PC-3 (cell line): ENCODE data around the gene LNP1. TPM values are rescaled to one million over a fixed set of nuclear protein-coding genes. Genes with fewer than 3 reads are reported as not detected.

Source experiments
- ATAC-seq: fragments of 200-7000 bp; cut with Tn5 transposase; 2 replicates; pipeline ENCODE4 v1.9.1; 2020; ENCODE audit warnings: mild to moderate bottlenecking, moderate library complexity
- BruUV-seq: library from RNA; stranded (reverse); fragments of 400-500 nt; replicated peaks from 2 replicates; lab custom pipeline; 2021; lab: Mats Ljungman, UMichigan
- CTCF ChIA-PET: fragments of 300-600 bp; sonication (Branson Sonifier 250); formaldehyde crosslinking; loops from one replicate; lab custom pipeline; 2022; ENCODE audit warnings: antibody characterized with exemption; lab: Charles Lee
- POLR2A ChIA-PET: fragments of 300-600 bp; sonication (Branson Sonifier 250); formaldehyde crosslinking; loops from one replicate; lab custom pipeline; 2022; ENCODE audit warnings: antibody characterized with exemption; ENCODE audit not compliant: unreplicated experiment; lab: Charles Lee
- DNase-seq: peaks from one replicate; pipeline ENCODE4 v3.0.0-alpha.2; 2015
- H2AFZ ChIP-seq: fragments of 300-600 bp; sonication (generic); 2 replicates; pipeline ENCODE4 v1.6.0; 2016; ENCODE audit warnings: antibody characterized with exemption, low read length
- H3F3A ChIP-seq: fragments of 300-600 bp; sonication (generic); one replicate; pipeline ENCODE4 v1.6.0; 2017; ENCODE audit warnings: antibody characterized with exemption, low read length, control low read depth, mild to moderate bottlenecking; ENCODE audit not compliant: unreplicated experiment
- H3K27ac ChIP-seq: fragments of 300-600 bp; sonication (generic); 2 replicates; pipeline ENCODE4 v1.5.1; 2016; ENCODE audit warnings: mild to moderate bottlenecking, low read length
- H3K27me3 ChIP-seq: fragments of 300-600 bp; sonication (generic); 2 replicates; pipeline ENCODE4 v1.6.1; 2016; ENCODE audit warnings: low read length, mixed read lengths
- H3K36me3 ChIP-seq: fragments of 300-600 bp; sonication (generic); 2 replicates; pipeline ENCODE4 v1.6.1; 2016; ENCODE audit warnings: low read depth, mixed run types, low read length, mixed read lengths
- H3K4me1 ChIP-seq: fragments of 300-600 bp; sonication (generic); 2 replicates; pipeline ENCODE4 v1.5.1; 2016; ENCODE audit warnings: low read length; ENCODE audit not compliant: insufficient read depth
- H3K4me2 ChIP-seq: fragments of 300-600 bp; sonication (generic); 2 replicates; pipeline ENCODE4 v1.6.0; 2016; ENCODE audit warnings: low read length
- H3K4me3 ChIP-seq: fragments of 300-600 bp; sonication (generic); 2 replicates; pipeline ENCODE4 v1.5.1; 2016; ENCODE audit warnings: mild to moderate bottlenecking, low read length, mixed read lengths
- H3K79me2 ChIP-seq: fragments of 300-600 bp; sonication (generic); 2 replicates; pipeline ENCODE4 v1.6.1; 2017; ENCODE audit warnings: low read length, mixed read lengths
- H3K9ac ChIP-seq: fragments of 300-600 bp; sonication (generic); 2 replicates; pipeline ENCODE4 v1.6.0; 2016; ENCODE audit warnings: mild to moderate bottlenecking, low read length
- H3K9me2 ChIP-seq: fragments of 300-600 bp; sonication (generic); replicated peaks from 2 replicates; pipeline ENCODE4 v1.6.1; 2016; ENCODE audit warnings: mixed run types, low read length, mixed read lengths
- H3K9me3 ChIP-seq: fragments of 300-600 bp; sonication (generic); 2 replicates; pipeline ENCODE4 v1.6.1; 2016; ENCODE audit warnings: low read length, mixed read lengths
- H4K20me1 ChIP-seq: fragments of 300-600 bp; sonication (generic); 2 replicates; pipeline ENCODE4 v1.6.1; 2016; ENCODE audit warnings: low read length, mixed read lengths
- EZH2 ChIP-seq: fragments of 300-600 bp; sonication (generic); IDR thresholded peaks from one replicate; pipeline ENCODE4 v1.6.1; 2017; ENCODE audit warnings: antibody characterized with exemption, mild to moderate bottlenecking, low read length; ENCODE audit not compliant: unreplicated experiment
- EZH2phosphoT487 ChIP-seq: fragments of 300-600 bp; sonication (generic); IDR thresholded peaks from 2 replicates; pipeline ENCODE4 v1.6.1; 2018; ENCODE audit warnings: mild to moderate bottlenecking, antibody characterized with exemption, low read length, borderline replicate concordance
- intact Hi-C: fragments of 100-400 bp; cut with micrococcal nuclease; formaldehyde crosslinking; loops from 2 replicates; pipeline ENCODE4 v1.9.0; 2023
- total RNA-seq: library from RNA; depleted of rRNA; stranded (reverse); fragments of >200 nt; gene quantifications from 2 replicates; pipeline ENCODE4 v1.2.3, GENCODE V29; 2014
- TF ChIP-seq, protein P1 (sequence below): fragments of 300-600 bp; sonication (generic); conservative IDR thresholded peaks from 2 replicates; pipeline ENCODE4 v1.5.1; 2017; ENCODE audit warnings: antibody characterized with exemption, low read depth, mild to moderate bottlenecking, low read length

LNP1 gene
- total RNA-seq, 1 experiment from 2014 or later: 6.8 TPM

GRCh38 chr3:100455841-100456550, 54.7 kb downstream of the LNP1 start:
- no peaks in the 10 kb centered on the region for H3K27me3 ChIP-seq
- no peak overlapping the region for H3K27ac ChIP-seq
- DNase-seq (no peak), ATAC-seq (no peak)
- H3K4me3 ChIP-seq: no peak overlapping the region
- no TSS peak for BruUV-seq
- no peaks in the 10 kb centered on the region for H3K4me1 ChIP-seq
- H3K36me3 ChIP-seq: no peaks in the 10 kb centered on the region
- H3K9me2 ChIP-seq: no peaks in the 10 kb centered on the region
- H3F3A ChIP-seq: no peaks in the 10 kb centered on the region
- H3K4me2 ChIP-seq: no peak overlapping the region
- no peak overlapping the region for H2AFZ ChIP-seq
- H4K20me1 ChIP-seq: no peaks in the 10 kb centered on the region
- H3K79me2 ChIP-seq: no peaks in the 10 kb centered on the region
- CTCF ChIA-PET: interaction anchor here (0.6 kb wide), 1 partner anchor 40 kb away, joined by 3 read pairs; no protein-coding TSS in a partner anchor
- POLR2A ChIA-PET: interaction anchor here (0.6 kb wide), 1 partner anchor 156 kb away, joined by 5 read pairs; no protein-coding TSS in a partner anchor
- no peak overlapping the region for H3K9ac ChIP-seq
- no peaks in the 10 kb centered on the region for H3K9me3 ChIP-seq
- TF ChIP-seq, protein P1, sequence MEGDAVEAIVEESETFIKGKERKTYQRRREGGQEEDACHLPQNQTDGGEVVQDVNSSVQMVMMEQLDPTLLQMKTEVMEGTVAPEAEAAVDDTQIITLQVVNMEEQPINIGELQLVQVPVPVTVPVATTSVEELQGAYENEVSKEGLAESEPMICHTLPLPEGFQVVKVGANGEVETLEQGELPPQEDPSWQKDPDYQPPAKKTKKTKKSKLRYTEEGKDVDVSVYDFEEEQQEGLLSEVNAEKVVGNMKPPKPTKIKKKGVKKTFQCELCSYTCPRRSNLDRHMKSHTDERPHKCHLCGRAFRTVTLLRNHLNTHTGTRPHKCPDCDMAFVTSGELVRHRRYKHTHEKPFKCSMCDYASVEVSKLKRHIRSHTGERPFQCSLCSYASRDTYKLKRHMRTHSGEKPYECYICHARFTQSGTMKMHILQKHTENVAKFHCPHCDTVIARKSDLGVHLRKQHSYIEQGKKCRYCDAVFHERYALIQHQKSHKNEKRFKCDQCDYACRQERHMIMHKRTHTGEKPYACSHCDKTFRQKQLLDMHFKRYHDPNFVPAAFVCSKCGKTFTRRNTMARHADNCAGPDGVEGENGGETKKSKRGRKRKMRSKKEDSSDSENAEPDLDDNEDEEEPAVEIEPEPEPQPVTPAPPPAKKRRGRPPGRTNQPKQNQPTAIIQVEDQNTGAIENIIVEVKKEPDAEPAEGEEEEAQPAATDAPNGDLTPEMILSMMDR: no peak
- no peak for TF ChIP-seq EZH2phosphoT487
- no peak for TF ChIP-seq EZH2
- intact Hi-C loops: no loop called here

DNA sequence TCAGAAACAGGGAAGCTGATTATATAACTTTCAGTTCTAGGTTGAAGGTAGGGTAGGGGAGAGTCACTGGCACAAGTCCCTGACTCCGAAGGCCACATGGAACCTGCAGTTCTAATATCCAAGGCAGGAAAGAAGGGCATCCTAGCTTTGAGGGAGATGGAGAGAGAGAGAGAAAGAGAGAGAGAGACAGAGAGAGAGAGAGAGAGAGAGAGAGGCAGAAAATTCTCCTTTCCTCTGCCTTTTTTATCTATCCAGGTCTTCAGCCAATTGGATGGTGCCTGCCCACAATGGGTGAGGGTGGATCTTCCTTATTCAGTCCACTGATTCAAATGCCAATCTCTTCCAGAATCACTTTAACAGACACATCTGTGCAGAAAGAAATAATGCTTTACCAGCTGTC, 55.4 kb downstream of the LNP1 start:
- BruUV-seq: no TSS peak
- no peaks in the 10 kb centered on the region for H3K9me2 ChIP-seq
- H3K9ac ChIP-seq: no peak overlapping the region
- H3K4me1 ChIP-seq: no peaks in the 10 kb centered on the region
- POLR2A ChIA-PET: interaction anchor here (0.6 kb wide), 1 partner anchor 156 kb away, joined by 5 read pairs; no protein-coding TSS in a partner anchor
- H3F3A ChIP-seq: no peaks in the 10 kb centered on the region
- H3K27ac ChIP-seq: no peak overlapping the region
- TF ChIP-seq EZH2phosphoT487: no peak
- TF ChIP-seq, protein P1: no peak
- TF ChIP-seq EZH2: no peak
- H3K36me3 ChIP-seq: no peaks in the 10 kb centered on the region
- no peak overlapping the region for H3K4me2 ChIP-seq
- CTCF ChIA-PET: interaction anchor here (0.6 kb wide), 1 partner anchor 41 kb away, joined by 3 read pairs; no protein-coding TSS in a partner anchor
- H3K4me3 ChIP-seq: no peak overlapping the region
- ATAC-seq: no peak
- no peaks in the 10 kb centered on the region for H3K9me3 ChIP-seq
- DNase-seq: no peak
- no peaks in the 10 kb centered on the region for H3K79me2 ChIP-seq
- no peaks in the 10 kb centered on the region for H4K20me1 ChIP-seq
- no peaks in the 10 kb centered on the region for H3K27me3 ChIP-seq
- intact Hi-C loops: no loop called here
- no peak overlapping the region for H2AFZ ChIP-seq

GRCh38 chr3:100457811-100458210, 56.5 kb downstream of the LNP1 start:
- no peaks in the 10 kb centered on the region for H3K79me2 ChIP-seq
- H3K4me2 ChIP-seq: no peak overlapping the region
- H2AFZ ChIP-seq: no peak overlapping the region
- H3K9ac ChIP-seq: no peak overlapping the region
- H3K27me3 ChIP-seq: no peaks in the 10 kb centered on the region
- H3K9me2 ChIP-seq: no peaks in the 10 kb centered on the region
- no peaks in the 10 kb centered on the region for H3K9me3 ChIP-seq
- TF ChIP-seq EZH2: no peak
- TF ChIP-seq EZH2phosphoT487: no peak
- TF ChIP-seq, protein P1: no peak
- no TSS peak for BruUV-seq
- no peak overlapping the region for H3K27ac ChIP-seq
- no peaks in the 10 kb centered on the region for H3K4me1 ChIP-seq
- no peaks in the 10 kb centered on the region for H3K36me3 ChIP-seq
- CTCF ChIA-PET: no interaction called here
- DNase-seq (no peak), ATAC-seq (no peak)
- no peak overlapping the region for H3K4me3 ChIP-seq
- no peaks in the 10 kb centered on the region for H3F3A ChIP-seq
- POLR2A ChIA-PET: no interaction called here
- intact Hi-C loops: no loop called here
- H4K20me1 ChIP-seq: no peaks in the 10 kb centered on the region
